ENCODE measurements around the gene SYT8. TPM values are rescaled to one million over a fixed set of nuclear protein-coding genes. Genes with fewer than 3 reads are reported as not detected.
A peak's percentile ranks its signal among the peaks of the same experiment; 100 is the strongest.

SYT8 gene
- total and polyA plus RNA-seq, 7 donors = 0.04 to 0.28 (median 0.06) TPM; not detected in 4

DNA sequence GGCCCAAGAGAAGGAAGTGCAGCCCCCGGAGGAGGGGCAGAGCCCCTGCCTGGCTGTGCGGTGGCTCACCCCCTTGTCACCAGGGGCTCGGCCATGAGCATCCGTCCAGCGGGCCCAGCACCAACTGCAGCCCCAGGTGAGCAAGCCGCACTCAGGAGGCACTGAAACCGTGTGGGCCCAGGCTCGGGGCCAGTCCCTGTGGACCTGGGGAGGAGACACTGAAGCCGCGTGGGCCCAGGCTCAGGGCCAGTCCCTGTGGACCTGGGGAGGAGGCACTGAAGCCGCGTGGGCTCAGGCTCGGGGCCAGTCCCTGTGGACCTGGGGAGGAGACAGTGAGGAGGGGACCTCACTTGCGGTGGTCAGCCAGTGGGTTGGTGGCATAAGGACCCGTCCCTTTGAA is 32.0 kb downstream of the SYT8 start:
- H3K4me1 ChIP-seq = peaks cover 22% of the 10 kb centered on the region
- H3K27ac ChIP-seq = no peak overlapping the region
- no peaks in the 10 kb centered on the region for H3K36me3 ChIP-seq (ENCODE audit: insufficient read depth in 1 of 2, low read depth in 1 of 2)
- intact Hi-C loops (cut with DNase I) = no loop called here
- 73 to 82% (median 73%) methylated on average over 15 of the region's 15 CpGs for WGBS, 3 donors
- ATAC-seq (no peak), DNase-seq (peak; percentile 21 to 52)
- TF ChIP-seq, protein P1, sequence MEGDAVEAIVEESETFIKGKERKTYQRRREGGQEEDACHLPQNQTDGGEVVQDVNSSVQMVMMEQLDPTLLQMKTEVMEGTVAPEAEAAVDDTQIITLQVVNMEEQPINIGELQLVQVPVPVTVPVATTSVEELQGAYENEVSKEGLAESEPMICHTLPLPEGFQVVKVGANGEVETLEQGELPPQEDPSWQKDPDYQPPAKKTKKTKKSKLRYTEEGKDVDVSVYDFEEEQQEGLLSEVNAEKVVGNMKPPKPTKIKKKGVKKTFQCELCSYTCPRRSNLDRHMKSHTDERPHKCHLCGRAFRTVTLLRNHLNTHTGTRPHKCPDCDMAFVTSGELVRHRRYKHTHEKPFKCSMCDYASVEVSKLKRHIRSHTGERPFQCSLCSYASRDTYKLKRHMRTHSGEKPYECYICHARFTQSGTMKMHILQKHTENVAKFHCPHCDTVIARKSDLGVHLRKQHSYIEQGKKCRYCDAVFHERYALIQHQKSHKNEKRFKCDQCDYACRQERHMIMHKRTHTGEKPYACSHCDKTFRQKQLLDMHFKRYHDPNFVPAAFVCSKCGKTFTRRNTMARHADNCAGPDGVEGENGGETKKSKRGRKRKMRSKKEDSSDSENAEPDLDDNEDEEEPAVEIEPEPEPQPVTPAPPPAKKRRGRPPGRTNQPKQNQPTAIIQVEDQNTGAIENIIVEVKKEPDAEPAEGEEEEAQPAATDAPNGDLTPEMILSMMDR (IDR thresholded peaks at IDR 0.05) = no peak
- H3K4me3 ChIP-seq = no peak overlapping the region
- peaks cover 0 to 35% (median 9%) of the 10 kb centered on the region in 3 donors for H3K27me3 ChIP-seq (ENCODE audit: insufficient read depth in 3 of 3, low read length in 2 of 3)
- H3K9me3 ChIP-seq = no peaks in the 10 kb centered on the region

DNA sequence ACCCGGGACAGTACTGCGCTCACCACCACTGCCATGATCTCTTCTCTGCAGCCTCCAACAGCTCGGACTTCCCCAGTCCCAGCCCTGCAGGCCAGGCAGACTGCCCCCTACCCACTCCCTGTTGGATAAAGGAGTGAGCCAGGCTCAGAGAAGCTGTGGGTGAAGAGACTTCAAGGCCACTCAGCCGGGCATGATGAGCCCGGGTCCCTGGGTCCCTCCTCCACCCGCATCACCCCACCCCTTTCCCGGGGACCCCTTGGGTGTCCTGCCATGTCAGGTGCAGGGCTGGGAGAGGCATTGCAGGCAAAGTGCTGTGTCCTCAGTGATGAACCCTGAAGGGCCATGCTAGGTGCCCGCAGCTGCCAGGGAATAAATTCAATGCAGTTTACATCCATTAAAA is 32.6 kb downstream of the SYT8 start:
- intact Hi-C loops (cut with DNase I) = no loop called here
- Histone ChIP-seq H3K36me3 (ENCODE audit: insufficient read depth in 1 of 2, low read depth in 1 of 2) (no peaks in the 10 kb centered on the region), H3K4me3 (peak overlapping the region; percentile 56), H3K27me3 (ENCODE audit: insufficient read depth in 3 of 3, low read length in 2 of 3) (peaks cover 0 to 35% (median 13%) of the 10 kb centered on the region in 3 donors), H3K9me3 (no peaks in the 10 kb centered on the region), H3K27ac (no peak overlapping the region), H3K4me1 (peaks cover 22% of the 10 kb centered on the region)
- ATAC-seq = no peak
- DNase-seq = peak; percentile 15 to 54
- TF ChIP-seq, protein P1 (IDR thresholded peaks at IDR 0.05) = no peak
- WGBS, 3 donors = 46 to 55% (median 51%) methylated on average over 7 to 8 of the region's 8 CpGs

DNA sequence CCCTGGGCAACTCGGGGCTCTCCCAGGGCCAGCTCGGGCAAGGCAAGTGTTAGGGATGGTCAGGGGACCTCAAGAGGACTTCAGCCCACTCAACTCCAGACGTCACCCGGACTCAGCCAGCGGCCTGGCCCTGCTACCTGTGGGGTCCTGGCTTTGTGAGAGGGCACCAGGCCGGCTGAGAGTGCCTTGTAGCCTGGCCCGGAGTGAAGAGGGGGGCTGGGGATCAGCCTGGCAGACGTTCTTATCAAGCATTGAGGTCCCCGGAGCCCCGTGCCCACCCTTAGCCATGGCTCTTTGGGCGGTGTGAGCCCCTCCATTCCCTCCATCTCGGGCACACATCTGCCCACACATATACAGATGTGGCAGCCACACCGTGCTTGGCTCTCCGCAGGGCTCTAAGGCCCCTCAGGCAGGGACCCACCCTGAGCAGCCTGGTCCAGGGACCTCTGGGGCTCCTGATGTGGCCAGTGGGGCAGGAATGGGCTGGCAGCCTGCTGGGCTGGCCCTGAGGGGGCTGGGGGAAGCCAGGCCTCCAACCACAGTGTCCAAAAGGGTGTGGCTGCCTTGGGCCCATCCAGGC is 33.4 kb downstream of the SYT8 start:
- peak in 2 of 4 donors; percentile 3 to 18 for ATAC-seq
- 35 to 68% (median 38%) methylated on average over 14 of the region's 14 CpGs for WGBS, 3 donors
- peaks cover 18% of the 10 kb centered on the region for H3K4me1 ChIP-seq
- H3K4me3 ChIP-seq = peak overlapping the region; percentile 56
- DNase-seq = peak in 1 of 2 donors; percentile 45
- intact Hi-C loops (cut with DNase I) = no loop called here
- H3K36me3 ChIP-seq (ENCODE audit: insufficient read depth in 1 of 2, low read depth in 1 of 2) = no peaks in the 10 kb centered on the region
- TF ChIP-seq, protein P1 (IDR thresholded peaks at IDR 0.05) = no peak
- H3K27me3 ChIP-seq (ENCODE audit: insufficient read depth in 3 of 3, low read length in 2 of 3) = peaks cover 0 to 42% (median 15%) of the 10 kb centered on the region in 3 donors
- H3K9me3 ChIP-seq = no peaks in the 10 kb centered on the region
- peak overlapping the region; percentile 15 for H3K27ac ChIP-seq

DNA sequence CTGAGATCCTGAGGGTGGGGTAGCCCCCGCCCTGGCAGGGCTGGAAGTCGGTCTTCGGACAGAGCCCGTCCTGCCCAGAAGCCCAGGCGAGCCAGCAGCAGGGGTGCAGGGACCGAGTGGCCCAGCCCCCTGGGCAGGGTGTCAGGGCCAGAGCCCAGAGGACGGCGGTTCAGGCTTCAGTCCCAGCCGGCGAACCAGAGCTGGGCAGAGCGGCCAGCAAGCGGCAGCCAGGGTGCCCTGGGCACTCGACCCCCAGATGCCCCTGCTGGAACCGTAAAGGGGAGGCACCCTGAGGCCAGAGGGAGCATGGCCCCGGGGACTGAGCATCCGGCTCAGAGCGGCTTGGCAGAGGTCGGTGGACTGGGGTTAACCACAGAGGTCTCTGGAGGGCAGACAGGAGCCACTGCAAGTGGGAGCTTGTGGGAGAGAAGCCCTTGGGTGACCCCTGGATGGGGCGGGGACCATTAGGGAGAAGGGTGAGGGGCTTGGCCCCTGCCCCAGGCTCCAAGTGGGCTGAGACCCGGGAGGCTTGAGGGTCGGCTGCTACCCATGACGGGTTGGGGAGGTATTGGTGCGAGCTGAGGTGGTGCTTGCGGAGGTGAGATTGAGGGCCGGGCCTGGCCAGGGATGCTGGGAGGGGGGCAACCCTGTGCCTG is 34.0 kb downstream of the SYT8 start:
- Histone ChIP-seq H3K4me3 (peak overlapping the region; percentile 56), H3K4me1 (peaks cover 12% of the 10 kb centered on the region), H3K27ac (peak overlapping the region; percentile 15), H3K36me3 (ENCODE audit: insufficient read depth in 1 of 2, low read depth in 1 of 2) (no peaks in the 10 kb centered on the region), H3K9me3 (no peaks in the 10 kb centered on the region), H3K27me3 (ENCODE audit: insufficient read depth in 3 of 3, low read length in 2 of 3) (peaks cover 0 to 42% (median 19%) of the 10 kb centered on the region in 3 donors)
- TF ChIP-seq, protein P1 (IDR thresholded peaks at IDR 0.05) = no peak
- ATAC-seq = peak in 2 of 4 donors; percentile 28 to 33
- DNase-seq = peak; percentile 78 to 86
- intact Hi-C loops (cut with DNase I) = no loop called here
- 25 to 37% (median 27%) methylated on average over 21 to 25 of the region's 25 CpGs for WGBS, 3 donors

Measured in psoas muscle (tissue), 8 donors.